ENCODE results near the gene ALOX5AP. TPM values are rescaled to one million over a fixed set of nuclear protein-coding genes. Genes with fewer than 3 reads are reported as not detected.

Gene ALOX5AP
- total RNA-seq, 8 experiments from 2014 or later, result 0.50 to 1.6 (median 0.64) TPM; not detected in 4

DNA sequence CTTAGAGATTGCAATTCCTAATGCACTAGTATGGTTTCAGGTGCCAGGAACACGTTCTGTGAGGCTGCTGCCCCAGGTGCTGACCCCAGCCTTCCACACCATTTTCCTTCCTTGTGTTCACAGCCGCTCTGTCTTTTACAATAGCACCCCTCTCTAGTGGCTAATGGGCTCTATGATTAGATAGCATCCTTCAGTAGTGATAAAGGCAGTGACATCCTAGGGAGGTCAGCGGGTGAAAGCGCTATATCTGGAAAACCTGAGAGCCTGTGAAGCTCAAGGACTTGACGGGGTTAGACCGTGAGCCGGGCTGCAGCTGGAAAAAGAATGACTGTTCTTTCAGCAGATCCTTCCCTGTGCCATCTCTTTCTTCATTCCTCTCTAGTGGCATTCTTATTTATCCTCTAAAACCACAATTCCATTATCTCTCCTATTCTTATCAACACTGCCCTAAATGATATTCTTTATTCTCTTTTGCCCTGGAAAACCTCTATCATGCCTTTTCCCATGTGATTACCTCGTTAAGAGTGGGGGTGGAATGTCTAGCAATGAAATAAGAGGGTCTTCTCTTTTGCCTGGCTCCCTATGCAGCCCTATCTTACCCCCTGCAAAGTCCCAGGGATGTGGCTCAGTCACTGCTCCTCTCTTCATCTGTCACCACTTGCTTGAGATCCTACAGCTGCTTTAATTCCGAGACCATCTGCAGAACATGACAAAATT is 21.8 kb downstream of the ALOX5AP start:
- H3K27ac ChIP-seq, result peak overlapping the region; percentile 62 to 71
- peaks cover 35 to 54% of the 10 kb centered on the region in 2 donors for H3K4me1 ChIP-seq (replicated peaks in 1 of 2)
- 0 to 74% (median 45%) methylated on average over 1 to 8 of the region's 9 CpGs; no CpG with 5 or more reads in 3 of the 10 experiments for WGBS, 10 experiments
- peak in 5 of 8 experiments; percentile 20 to 54 (median 43) for ATAC-seq (replicated peaks in 6 of 8)
- in situ Hi-C loops (cut with MboI; ENCODE audit: low pct_unique_long_range_greater_than_20kb in 2 of 9, low sequenced_read_pairs in 9 of 9, unreplicated experiment in 9 of 9), result no loop called here
- H3K4me3 ChIP-seq, result no peak overlapping the region

DNA sequence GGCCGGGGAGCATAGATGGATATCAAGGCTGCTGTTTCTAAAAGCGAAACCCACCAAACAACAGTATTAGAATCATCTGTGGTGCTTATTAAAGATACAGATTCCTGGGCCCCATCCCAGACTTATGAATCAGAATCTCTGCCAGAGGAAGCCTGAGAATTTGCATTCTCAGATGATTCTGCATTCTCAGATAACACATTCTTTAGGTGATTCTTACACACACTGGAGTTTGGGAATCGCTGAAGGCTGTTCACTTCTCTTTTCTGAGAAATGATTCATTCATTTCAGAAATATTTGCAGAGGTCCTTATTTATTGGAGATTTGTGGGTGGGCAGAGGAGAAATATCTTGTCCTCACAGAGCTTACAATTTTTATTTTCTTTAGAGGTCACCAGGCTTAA is 24.4 kb downstream of the ALOX5AP start:
- no peak overlapping the region for H3K27ac ChIP-seq
- H3K4me3 ChIP-seq, result no peak overlapping the region
- in situ Hi-C loops (cut with MboI; ENCODE audit: low pct_unique_long_range_greater_than_20kb in 2 of 9, low sequenced_read_pairs in 9 of 9, unreplicated experiment in 9 of 9), result no loop called here
- peaks cover 27 to 54% of the 10 kb centered on the region in 2 donors for H3K4me1 ChIP-seq (replicated peaks in 1 of 2)
- ATAC-seq (replicated peaks in 6 of 8), result no peak
- WGBS, 10 experiments, result 60 to 100% (median 94%) methylated on average over 1 to 3 of the region's 3 CpGs; no CpG with 5 or more reads in 2 of the 10 experiments

- Histone ChIP-seq H3K4me3 (no peak overlapping the region), H3K27ac (no peak overlapping the region), H3K4me1 (replicated peaks in 1 of 2) (peaks cover 15 to 50% of the 10 kb centered on the region in 2 donors)
- 50 to 100% (median 83%) methylated on average over 1 to 3 of the region's 4 CpGs; no CpG with 5 or more reads in 4 of the 10 experiments for WGBS, 10 experiments
- no peak for ATAC-seq (replicated peaks in 6 of 8)
- in situ Hi-C loops (cut with MboI; ENCODE audit: low pct_unique_long_range_greater_than_20kb in 2 of 9, low sequenced_read_pairs in 9 of 9, unreplicated experiment in 9 of 9), result no loop called here
Observed at GRCh38 chr13:30762643-30763042, 27.3 kb downstream of the ALOX5AP start.

- ATAC-seq (replicated peaks in 6 of 8), result peak in 5 of 8 experiments; percentile 20 to 52 (median 38)
- H3K4me1 ChIP-seq (replicated peaks in 1 of 2), result peaks cover 15 to 47% of the 10 kb centered on the region in 2 donors
- in situ Hi-C loops (cut with MboI; ENCODE audit: low pct_unique_long_range_greater_than_20kb in 2 of 9, low sequenced_read_pairs in 9 of 9, unreplicated experiment in 9 of 9), result no loop called here
- peak overlapping the region in 1 of 2 donors; percentile 10 for H3K27ac ChIP-seq
- 29 to 86% (median 73%) methylated on average over 1 to 8 of the region's 8 CpGs; no CpG with 5 or more reads in 1 of the 10 experiments for WGBS, 10 experiments
- no peak overlapping the region for H3K4me3 ChIP-seq
Observed at GRCh38 chr13:30763786-30764413, 28.6 kb downstream of the ALOX5AP start.

- WGBS, 10 experiments, result 15 to 80% (median 62%) methylated on average over 1 to 2 of the region's 2 CpGs; no CpG with 5 or more reads in 3 of the 10 experiments
- peak in 4 of 8 experiments; percentile 33 to 75 (median 46) for ATAC-seq (replicated peaks in 6 of 8)
- Histone ChIP-seq H3K27ac (peak overlapping the region in 1 of 2 donors; percentile 13), H3K4me1 (replicated peaks in 1 of 2) (peaks cover 12 to 40% of the 10 kb centered on the region in 2 donors), H3K4me3 (no peak overlapping the region)
- in situ Hi-C loops (cut with MboI; ENCODE audit: low pct_unique_long_range_greater_than_20kb in 2 of 9, low sequenced_read_pairs in 9 of 9, unreplicated experiment in 9 of 9), result no loop called here
Observed at GRCh38 chr13:30766231-30766630, 30.9 kb downstream of the ALOX5AP start.

DNA sequence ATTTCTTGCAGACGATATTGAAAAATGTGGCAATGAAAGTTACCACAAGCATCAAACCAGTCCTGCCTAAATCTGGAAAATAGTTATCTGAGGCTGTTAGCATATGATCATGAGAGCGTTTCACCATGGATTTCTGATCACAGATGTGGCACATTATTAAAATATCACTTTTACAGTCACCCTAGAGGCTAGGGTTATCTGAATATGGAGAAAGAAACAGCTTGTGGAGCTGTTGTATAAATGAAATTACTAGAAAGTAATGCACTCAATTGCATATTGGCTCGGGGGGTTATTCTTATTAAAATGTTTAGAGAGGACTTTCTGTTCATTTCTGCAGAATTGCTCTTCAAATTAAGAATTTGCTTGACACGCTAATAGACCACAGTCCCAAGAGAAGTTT is 35.6 kb downstream of the ALOX5AP start:
- ATAC-seq (replicated peaks in 6 of 8), result peak in 2 of 8 experiments; percentile 50 to 63
- Histone ChIP-seq H3K4me3 (no peak overlapping the region), H3K4me1 (replicated peaks in 1 of 2) (peaks cover 6 to 12% of the 10 kb centered on the region in 2 donors), H3K27ac (no peak overlapping the region)
- WGBS, 10 experiments, result 28 to 100% (median 71%) methylated on average over 1 to 4 of the region's 4 CpGs; no CpG with 5 or more reads in 1 of the 10 experiments
- in situ Hi-C loops (cut with MboI; ENCODE audit: low pct_unique_long_range_greater_than_20kb in 2 of 9, low sequenced_read_pairs in 9 of 9, unreplicated experiment in 9 of 9), result no loop called here

GRCh38 chr13:30773561-30773960 is 38.2 kb downstream of the ALOX5AP start:
- H3K4me3 ChIP-seq, result no peak overlapping the region
- ATAC-seq (replicated peaks in 6 of 8), result no peak
- in situ Hi-C loops (cut with MboI; ENCODE audit: low pct_unique_long_range_greater_than_20kb in 2 of 9, low sequenced_read_pairs in 9 of 9, unreplicated experiment in 9 of 9), result no loop called here

GRCh38 chr13:30774214-30774730 is 38.9 kb downstream of the ALOX5AP start:
- Histone ChIP-seq H3K4me1 (replicated peaks in 1 of 2) (peaks cover 0 to 12% of the 10 kb centered on the region in 2 donors), H3K4me3 (no peak overlapping the region), H3K27ac (no peak overlapping the region)
- in situ Hi-C loops (cut with MboI; ENCODE audit: low pct_unique_long_range_greater_than_20kb in 2 of 9, low sequenced_read_pairs in 9 of 9, unreplicated experiment in 9 of 9), result no loop called here
- WGBS, 10 experiments, result 66 to 94% (median 90%) methylated on average over 3 to 8 of the region's 8 CpGs
- no peak for ATAC-seq (replicated peaks in 6 of 8)

More at GRCh38 chr13:30773561-30773960, 38.2 kb downstream of the ALOX5AP start:
- Histone ChIP-seq H3K27ac (no peak overlapping the region), H3K4me1 (replicated peaks in 1 of 2) (peaks cover 0 to 9% of the 10 kb centered on the region in 2 donors)

- 67 to 100% (median 96%) methylated on average over 1 to 2 of the region's 2 CpGs; no CpG with 5 or more reads in 4 of the 10 experiments for WGBS, 10 experiments
- Histone ChIP-seq H3K4me3 (no peak overlapping the region), H3K4me1 (replicated peaks in 1 of 2) (peaks cover 0 to 12% of the 10 kb centered on the region in 2 donors), H3K27ac (no peak overlapping the region)
- ATAC-seq (replicated peaks in 6 of 8), result no peak
- in situ Hi-C loops (cut with MboI; ENCODE audit: low pct_unique_long_range_greater_than_20kb in 2 of 9, low sequenced_read_pairs in 9 of 9, unreplicated experiment in 9 of 9), result loop anchor here in 1 of 9 experiments (25.0 kb wide), 1 partner anchor 89 kb away; no protein-coding TSS in a partner anchor
Observed at GRCh38 chr13:30776661-30777060, 41.3 kb downstream of the ALOX5AP start.

GRCh38 chr13:30779016-30779415 is 43.7 kb downstream of the ALOX5AP start:
- in situ Hi-C loops (cut with MboI; ENCODE audit: low pct_unique_long_range_greater_than_20kb in 2 of 9, low sequenced_read_pairs in 9 of 9, unreplicated experiment in 9 of 9), result loop anchor here in 1 of 9 experiments (25.0 kb wide), 1 partner anchor 92 kb away; no protein-coding TSS in a partner anchor
- peaks cover 0 to 12% of the 10 kb centered on the region in 2 donors for H3K4me1 ChIP-seq (replicated peaks in 1 of 2)
- ATAC-seq (replicated peaks in 6 of 8), result no peak
- no peak overlapping the region for H3K27ac ChIP-seq
- no peak overlapping the region for H3K4me3 ChIP-seq
- 0 to 100% (median 80%) methylated on average over 1 to 5 of the region's 5 CpGs; no CpG with 5 or more reads in 1 of the 10 experiments for WGBS, 10 experiments

DNA sequence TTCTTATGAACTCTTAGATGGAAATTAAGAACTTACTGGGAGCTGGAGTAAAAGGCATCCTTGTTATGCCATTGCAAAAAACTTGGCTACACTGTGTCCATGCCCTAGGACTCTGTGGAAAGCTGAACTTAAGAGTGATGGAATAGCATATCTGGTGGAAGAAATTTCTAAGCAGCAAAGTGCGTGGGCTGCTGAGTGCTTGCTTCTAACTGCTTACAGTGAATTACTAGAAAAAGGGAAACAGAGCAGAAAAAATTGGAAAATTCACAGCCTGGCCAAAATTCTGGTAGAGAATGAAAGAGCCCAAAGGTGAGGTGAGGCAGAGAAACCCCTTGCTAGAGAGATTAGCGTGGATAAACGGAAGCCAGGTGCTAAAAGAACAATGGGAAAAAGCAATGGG is 44.3 kb downstream of the ALOX5AP start:
- Histone ChIP-seq H3K27ac (no peak overlapping the region), H3K4me3 (no peak overlapping the region), H3K4me1 (replicated peaks in 1 of 2) (peaks cover 0 to 12% of the 10 kb centered on the region in 2 donors)
- 13 to 96% (median 86%) methylated on average over 2 to 3 of the region's 3 CpGs; no CpG with 5 or more reads in 1 of the 10 experiments for WGBS, 10 experiments
- in situ Hi-C loops (cut with MboI; ENCODE audit: low pct_unique_long_range_greater_than_20kb in 2 of 9, low sequenced_read_pairs in 9 of 9, unreplicated experiment in 9 of 9), result loop anchor here in 1 of 9 experiments (25.0 kb wide), 1 partner anchor 92 kb away; no protein-coding TSS in a partner anchor
- ATAC-seq (replicated peaks in 6 of 8), result no peak

DNA sequence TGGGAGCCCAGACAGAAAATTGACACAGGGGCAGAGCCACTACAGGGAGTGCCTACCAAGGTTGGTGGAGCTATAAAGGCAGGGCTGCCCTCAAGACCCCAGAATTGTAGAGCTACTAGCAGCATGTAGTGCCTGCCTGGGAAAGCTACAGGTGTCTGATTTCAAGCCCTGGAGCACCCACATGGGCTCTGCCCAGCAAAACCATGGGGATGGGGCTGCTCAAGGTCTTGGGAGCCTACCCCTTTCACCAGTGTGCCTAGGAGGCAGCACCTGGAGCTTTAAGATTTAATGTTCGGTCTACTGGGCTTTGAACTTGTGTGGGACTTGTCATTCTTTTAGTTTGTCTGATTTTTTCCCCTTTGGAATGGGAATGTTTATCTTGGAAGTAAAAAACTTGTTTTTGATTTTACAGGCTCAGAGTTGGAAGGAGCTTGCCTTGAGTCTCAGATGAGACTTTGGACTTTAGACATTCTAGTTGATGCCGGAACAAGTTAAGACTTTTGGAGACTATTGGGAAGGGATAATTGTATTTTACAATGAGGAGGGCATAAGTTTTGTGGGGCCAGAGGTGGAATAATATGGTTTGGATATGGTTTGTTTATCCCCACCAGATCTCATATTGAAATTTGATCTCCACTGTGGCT is 45.1 kb downstream of the ALOX5AP start:
- ATAC-seq (replicated peaks in 6 of 8), result no peak
- in situ Hi-C loops (cut with MboI; ENCODE audit: low pct_unique_long_range_greater_than_20kb in 2 of 9, low sequenced_read_pairs in 9 of 9, unreplicated experiment in 9 of 9), result loop anchor here in 1 of 9 experiments (25.0 kb wide), 1 partner anchor 93 kb away; no protein-coding TSS in a partner anchor
- 32 to 100% (median 100%) methylated on average over 1 to 2 of the region's 2 CpGs; no CpG with 5 or more reads in 4 of the 10 experiments for WGBS, 10 experiments
- peaks cover 0 to 12% of the 10 kb centered on the region in 2 donors for H3K4me1 ChIP-seq (replicated peaks in 1 of 2)
- H3K4me3 ChIP-seq, result no peak overlapping the region
- no peak overlapping the region for H3K27ac ChIP-seq
